ENCODE measurements around the gene VSTM2B.
A peak's percentile ranks its signal among the peaks of the same experiment; 100 is the strongest.

Gene VSTM2B

GRCh38 chr19:29563486-29564101, 37.8 kb downstream of the VSTM2B start:
- no peak for DNase-seq (ENCODE audit: low spot score)
- no peak for FAIRE-seq

- DNase-seq (ENCODE audit: low spot score): no peak
- peak; percentile 83 for FAIRE-seq
Observed at GRCh38 chr19:29564574-29565005, 38.8 kb downstream of the VSTM2B start.

- DNase-seq (ENCODE audit: low spot score) (no peak), FAIRE-seq (no peak)
Observed at GRCh38 chr19:29565171-29565570, 39.4 kb downstream of the VSTM2B start.

GRCh38 chr19:29566496-29567054, 40.8 kb downstream of the VSTM2B start:
- peak; percentile 13 for FAIRE-seq

GRCh38 chr19:29567366-29567915, 41.6 kb downstream of the VSTM2B start:
- no peak for DNase-seq (ENCODE audit: low spot score)
- no peak for FAIRE-seq

More at GRCh38 chr19:29566496-29567054, 40.8 kb downstream of the VSTM2B start:
- DNase-seq (ENCODE audit: low spot score): no peak

GRCh38 chr19:29568036-29569025, 42.5 kb downstream of the VSTM2B start:
- DNase-seq (ENCODE audit: low spot score) (no peak), FAIRE-seq (peak; percentile 53)

GRCh38 chr19:29569038-29569911, 43.5 kb downstream of the VSTM2B start:
- DNase-seq (ENCODE audit: low spot score) (no peak), FAIRE-seq (no peak)

- DNase-seq (ENCODE audit: low spot score) (no peak), FAIRE-seq (no peak)
Observed at GRCh38 chr19:29571181-29571580, 45.4 kb downstream of the VSTM2B start.

GRCh38 chr19:29573486-29573885, 47.7 kb downstream of the VSTM2B start:
- FAIRE-seq (no peak), DNase-seq (ENCODE audit: low spot score) (no peak)

GRCh38 chr19:29574510-29574909, 48.7 kb downstream of the VSTM2B start:
- FAIRE-seq (no peak), DNase-seq (ENCODE audit: low spot score) (no peak)

- peak; percentile 65 for DNase-seq (ENCODE audit: low spot score)
- FAIRE-seq: peak; percentile 52
Observed at GRCh38 chr19:29576046-29576606, 50.3 kb downstream of the VSTM2B start.

GRCh38 chr19:29576761-29577648, 51.2 kb downstream of the VSTM2B start:
- no peak for DNase-seq (ENCODE audit: low spot score)
- FAIRE-seq: peak; percentile 92

GRCh38 chr19:29577649-29577963, 51.8 kb downstream of the VSTM2B start:
- FAIRE-seq (peak; percentile 40), DNase-seq (ENCODE audit: low spot score) (no peak)

- DNase-seq (ENCODE audit: low spot score): no peak
- no peak for FAIRE-seq
Observed at GRCh38 chr19:29578349-29578748, 52.6 kb downstream of the VSTM2B start.

GRCh38 chr19:29579308-29579910, 53.6 kb downstream of the VSTM2B start:
- FAIRE-seq (peak; percentile 77), DNase-seq (ENCODE audit: low spot score) (no peak)

GRCh38 chr19:29581398-29581797, 55.6 kb downstream of the VSTM2B start:
- FAIRE-seq: no peak
- DNase-seq (ENCODE audit: low spot score): no peak

GRCh38 chr19:29583196-29583999, 57.6 kb downstream of the VSTM2B start:
- FAIRE-seq: peak; percentile 32
- DNase-seq (ENCODE audit: low spot score): peak; percentile 68

- DNase-seq (ENCODE audit: low spot score) (no peak), FAIRE-seq (no peak)
Observed at GRCh38 chr19:29586401-29586800, 60.6 kb downstream of the VSTM2B start.
